Ascending aorta (tissue), 2 donors: ENCODE data around the gene IQGAP2. TPM values are rescaled to one million over a fixed set of nuclear protein-coding genes. Genes with fewer than 3 reads are reported as not detected.

ENCODE experiments used
- DNase-seq, 2 donors: peaks; one replicate each; pipeline ENCODE4 v3.0.0-alpha.2; 2019; ENCODE audit warnings: low spot score in 2 of 2
- H3K27ac ChIP-seq, 2 donors: fragments of 200-600 bp; sonication (generic); one replicate each; pipeline ENCODE4 v1.5.1; 2016 to 2017; ENCODE audit warnings: mild to moderate bottlenecking in 1 of 2
- H3K27me3 ChIP-seq: fragments of 200-600 bp; sonication (generic); one replicate; pipeline ENCODE4 v1.5.1; 2017
- H3K36me3 ChIP-seq, 2 donors: fragments of 200-600 bp; sonication (generic); one replicate each; pipeline ENCODE4 v1.5.1; 2016
- H3K4me1 ChIP-seq, 2 donors: fragments of 200-600 bp; sonication (generic); one replicate each; pipeline ENCODE4 v1.5.1; 2016 to 2017; ENCODE audit warnings: mild to moderate bottlenecking in 1 of 2
- H3K4me3 ChIP-seq, 2 donors: fragments of 200-600 bp; sonication (generic); one replicate each; pipeline ENCODE4 v1.5.1; 2016 to 2017; ENCODE audit warnings: mild to moderate bottlenecking in 1 of 2
- H3K9me3 ChIP-seq, 2 donors: fragments of 200-600 bp; sonication (generic); one replicate each; pipeline ENCODE4 v1.5.1; 2016
- intact Hi-C: fragments of 100-400 bp; cut with DNase I; formaldehyde crosslinking; loops from one replicate; pipeline ENCODE4 v1.15.1; 2023
- total RNA-seq: library from RNA; depleted of rRNA; stranded (reverse); fragments of >200 nt; gene quantifications from one replicate; pipeline ENCODE4 v1.1.0, GENCODE V29; 2016
- TF ChIP-seq, protein P1 (sequence below), 3 experiments: fragments of 200-600 bp in 2 of 3; fragments of 450-650 bp in 1 of 3; sonication (generic) in 2 of 3; IDR thresholded peaks; one replicate each; pipeline ENCODE4 v1.5.1; 2016 to 2019; ENCODE audit warnings: antibody characterized with exemption in 3 of 3, mild to moderate bottlenecking in 1 of 3, moderate library complexity in 1 of 3

The IQGAP2 gene
- total RNA-seq, 1 donor from 2014 or later, result 19.8 TPM

DNA sequence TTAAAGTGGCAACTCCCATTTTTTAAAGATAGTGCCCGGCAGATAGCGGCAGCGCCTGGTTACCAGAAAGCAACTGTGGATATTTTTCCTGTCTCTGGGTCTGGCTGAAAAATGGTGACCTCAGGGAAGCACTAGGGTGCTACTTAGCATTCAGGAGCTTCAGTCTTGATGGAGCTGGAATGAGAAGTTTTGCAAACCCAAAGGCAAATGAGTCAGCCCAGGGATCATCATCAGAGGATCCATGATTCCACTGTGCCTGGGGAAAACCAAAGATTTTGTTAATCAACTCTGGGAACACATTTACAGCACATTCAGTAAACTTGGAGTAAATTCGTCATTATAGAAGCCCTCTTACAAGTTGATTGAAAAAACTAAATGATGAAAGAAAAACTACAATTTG, 339.5 kb downstream of the IQGAP2 start:
- no peak for DNase-seq
- Histone ChIP-seq H3K27ac (no peak overlapping the region), H3K4me1 (no peaks in the 10 kb centered on the region), H3K9me3 (no peaks in the 10 kb centered on the region), H3K36me3 (no peaks in the 10 kb centered on the region), H3K27me3 (no peaks in the 10 kb centered on the region), H3K4me3 (no peak overlapping the region)
- intact Hi-C loops, result no loop called here
- TF ChIP-seq, protein P1, sequence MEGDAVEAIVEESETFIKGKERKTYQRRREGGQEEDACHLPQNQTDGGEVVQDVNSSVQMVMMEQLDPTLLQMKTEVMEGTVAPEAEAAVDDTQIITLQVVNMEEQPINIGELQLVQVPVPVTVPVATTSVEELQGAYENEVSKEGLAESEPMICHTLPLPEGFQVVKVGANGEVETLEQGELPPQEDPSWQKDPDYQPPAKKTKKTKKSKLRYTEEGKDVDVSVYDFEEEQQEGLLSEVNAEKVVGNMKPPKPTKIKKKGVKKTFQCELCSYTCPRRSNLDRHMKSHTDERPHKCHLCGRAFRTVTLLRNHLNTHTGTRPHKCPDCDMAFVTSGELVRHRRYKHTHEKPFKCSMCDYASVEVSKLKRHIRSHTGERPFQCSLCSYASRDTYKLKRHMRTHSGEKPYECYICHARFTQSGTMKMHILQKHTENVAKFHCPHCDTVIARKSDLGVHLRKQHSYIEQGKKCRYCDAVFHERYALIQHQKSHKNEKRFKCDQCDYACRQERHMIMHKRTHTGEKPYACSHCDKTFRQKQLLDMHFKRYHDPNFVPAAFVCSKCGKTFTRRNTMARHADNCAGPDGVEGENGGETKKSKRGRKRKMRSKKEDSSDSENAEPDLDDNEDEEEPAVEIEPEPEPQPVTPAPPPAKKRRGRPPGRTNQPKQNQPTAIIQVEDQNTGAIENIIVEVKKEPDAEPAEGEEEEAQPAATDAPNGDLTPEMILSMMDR (IDR thresholded peaks at IDR 0.05), result no peak

DNA sequence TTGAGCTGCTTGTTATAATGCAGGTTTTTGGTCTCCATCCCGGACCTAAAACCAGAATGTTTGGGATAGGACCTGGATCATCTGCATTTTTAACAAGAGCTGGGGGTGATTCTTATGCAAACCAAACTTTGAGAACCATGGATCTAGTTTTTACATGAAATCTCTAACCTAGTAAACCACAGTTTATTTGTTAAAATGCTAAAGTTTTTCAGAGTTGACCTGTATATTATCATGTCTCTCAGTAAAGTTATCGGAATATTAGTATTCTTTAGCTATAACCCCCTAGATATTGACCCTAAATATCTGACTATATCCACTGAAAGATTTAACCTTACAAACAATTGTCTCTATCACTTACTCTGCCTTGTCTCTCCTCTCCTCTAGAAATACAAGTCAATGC, 341.5 kb downstream of the IQGAP2 start:
- no peak overlapping the region for H3K4me3 ChIP-seq
- H3K4me1 ChIP-seq, result no peaks in the 10 kb centered on the region
- no peak overlapping the region for H3K27ac ChIP-seq
- H3K9me3 ChIP-seq, result no peaks in the 10 kb centered on the region
- H3K36me3 ChIP-seq, result no peaks in the 10 kb centered on the region
- TF ChIP-seq, protein P1 (IDR thresholded peaks at IDR 0.05), result no peak
- intact Hi-C loops, result no loop called here
- H3K27me3 ChIP-seq, result no peaks in the 10 kb centered on the region
- no peak for DNase-seq

DNA sequence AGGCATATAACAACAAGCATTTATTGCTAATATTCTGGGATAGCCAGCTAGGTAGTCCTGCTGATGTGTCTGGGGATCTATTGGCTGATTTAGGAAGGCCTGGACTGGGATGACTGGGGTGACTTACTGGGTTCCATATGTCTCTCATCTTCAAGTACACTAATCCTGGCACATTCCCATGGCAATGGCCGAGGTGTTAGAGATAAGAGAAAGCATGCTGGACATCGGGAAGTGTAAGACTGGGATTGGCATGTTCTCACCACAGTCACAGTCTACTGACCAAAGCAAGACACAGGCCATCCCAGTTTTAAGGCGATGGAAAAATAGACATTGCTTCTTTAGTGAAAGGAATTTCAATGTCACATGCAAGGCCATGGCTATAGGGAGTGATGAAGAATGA, 342.6 kb downstream of the IQGAP2 start:
- no peak overlapping the region for H3K27ac ChIP-seq

DNA sequence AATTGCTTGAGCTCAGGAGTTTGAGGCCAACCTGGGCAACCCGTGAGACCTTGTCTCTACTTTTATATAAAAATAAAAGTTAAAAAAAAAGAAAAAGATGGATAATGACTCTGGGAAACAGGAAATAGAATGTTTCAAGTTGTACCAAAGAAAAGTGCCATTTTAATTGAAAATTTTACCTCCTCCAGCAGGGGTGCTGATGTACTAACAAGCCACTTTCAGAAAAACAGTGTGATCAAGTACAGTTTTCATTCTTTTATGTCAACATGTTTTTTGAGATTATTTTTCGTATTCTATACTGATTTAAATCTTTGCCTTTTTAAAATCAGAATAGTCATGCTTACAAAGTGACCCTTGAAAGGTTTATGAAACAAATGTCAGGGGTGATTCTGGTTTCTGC, 343.6 kb downstream of the IQGAP2 start:
- Histone ChIP-seq H3K27me3 (no peaks in the 10 kb centered on the region), H3K4me1 (no peaks in the 10 kb centered on the region), H3K27ac (no peak overlapping the region), H3K36me3 (no peaks in the 10 kb centered on the region), H3K4me3 (no peak overlapping the region), H3K9me3 (no peaks in the 10 kb centered on the region)
- no peak for DNase-seq
- intact Hi-C loops, result no loop called here
- TF ChIP-seq, protein P1 (IDR thresholded peaks at IDR 0.05), result no peak

More for the DNA sequence above, 342.6 kb downstream of the IQGAP2 start:
- TF ChIP-seq, protein P1 (IDR thresholded peaks at IDR 0.05), result no peak
- H3K9me3 ChIP-seq, result no peaks in the 10 kb centered on the region
- DNase-seq, result no peak
- no peaks in the 10 kb centered on the region for H3K4me1 ChIP-seq
- H3K27me3 ChIP-seq, result no peaks in the 10 kb centered on the region
- intact Hi-C loops, result no loop called here
- no peaks in the 10 kb centered on the region for H3K36me3 ChIP-seq
- no peak overlapping the region for H3K4me3 ChIP-seq

DNA sequence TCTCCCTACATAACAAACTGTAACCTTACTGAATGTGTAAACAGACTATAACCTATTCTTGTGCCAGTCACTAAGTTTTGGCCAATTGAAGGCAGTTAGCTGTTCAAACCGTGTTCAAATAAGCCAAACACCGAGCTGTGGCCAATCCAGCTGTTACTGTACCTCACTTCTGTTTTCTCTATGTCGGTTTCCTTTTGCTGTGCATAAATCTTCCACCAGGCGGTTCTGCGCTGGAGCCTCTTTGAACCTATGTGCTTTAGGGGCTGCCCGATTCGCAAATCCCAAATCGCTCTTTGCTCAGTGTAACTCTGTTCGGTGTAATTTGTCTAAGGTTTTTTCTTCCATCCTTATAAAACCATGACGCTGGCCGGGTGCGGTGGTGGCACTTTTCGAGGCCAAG, 344.6 kb downstream of the IQGAP2 start:
- no peaks in the 10 kb centered on the region for H3K9me3 ChIP-seq
- H3K27me3 ChIP-seq, result no peaks in the 10 kb centered on the region
- no peaks in the 10 kb centered on the region for H3K36me3 ChIP-seq
- H3K4me1 ChIP-seq, result no peaks in the 10 kb centered on the region
- TF ChIP-seq, protein P1 (IDR thresholded peaks at IDR 0.05), result no peak
- no peak for DNase-seq
- intact Hi-C loops, result no loop called here
- H3K4me3 ChIP-seq, result no peak overlapping the region
- no peak overlapping the region for H3K27ac ChIP-seq

DNA sequence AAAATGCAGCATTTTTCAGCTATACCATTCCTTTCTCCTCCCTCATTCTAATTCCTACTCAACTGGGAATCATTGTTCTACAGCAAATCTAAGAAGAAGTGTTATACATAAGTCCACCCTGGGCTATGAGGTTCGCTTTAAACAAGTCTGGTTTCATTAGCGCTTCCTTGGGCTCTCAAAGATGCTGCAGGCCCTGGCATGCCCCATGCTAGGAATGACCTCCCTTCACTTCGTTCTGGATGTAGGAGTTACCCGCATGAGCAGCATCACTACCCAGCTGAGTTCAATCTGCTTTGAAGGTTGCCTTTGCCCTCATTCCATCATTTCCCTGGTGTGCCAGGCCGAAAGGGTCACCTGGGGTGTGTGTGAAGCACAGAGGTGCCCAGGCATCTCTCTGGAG, 348.2 kb downstream of the IQGAP2 start:
- H3K36me3 ChIP-seq, result no peaks in the 10 kb centered on the region
- intact Hi-C loops, result no loop called here
- TF ChIP-seq, protein P1 (IDR thresholded peaks at IDR 0.05), result no peak

More for the DNA sequence above, 348.2 kb downstream of the IQGAP2 start:
- H3K4me3 ChIP-seq, result no peak overlapping the region
- no peaks in the 10 kb centered on the region for H3K9me3 ChIP-seq
- no peaks in the 10 kb centered on the region for H3K4me1 ChIP-seq
- no peaks in the 10 kb centered on the region for H3K27me3 ChIP-seq
- H3K27ac ChIP-seq, result no peak overlapping the region
- no peak for DNase-seq
